Peyer's patch (tissue), 4 donors: ENCODE results near the gene RPL31. TPM values are rescaled to one million over a fixed set of nuclear protein-coding genes. Genes with fewer than 3 reads are reported as not detected.

Source experiments
- DNase-seq, 3 donors: peaks; one replicate each; pipeline ENCODE4 v3.0.0-alpha.2; 2017 to 2019
- H3K27ac ChIP-seq, 4 donors: fragments of 200-600 bp; sonication (generic); one replicate each; pipeline ENCODE4 v1.5.1; 2016 to 2019
- H3K27me3 ChIP-seq, 2 donors: fragments of 200-600 bp; sonication (generic); one replicate each; pipeline ENCODE4 v1.5.1; 2019
- H3K36me3 ChIP-seq, 3 donors: fragments of 200-600 bp; sonication (generic); one replicate each; pipeline ENCODE4 v1.5.1; 2016 to 2019
- H3K4me1 ChIP-seq, 4 donors: fragments of 200-600 bp; sonication (generic); one replicate each; pipeline ENCODE4 v1.5.1; 2016 to 2019
- H3K4me3 ChIP-seq, 4 donors: fragments of 200-600 bp; sonication (generic); 1 replicate in 3 of 4; 2 replicates in 1 of 4; pipeline ENCODE4 v1.5.1; 2016 to 2019; ENCODE audit warnings: mild to moderate bottlenecking in 1 of 4
- H3K9me3 ChIP-seq, 4 donors: fragments of 200-600 bp; sonication (generic); one replicate each; pipeline ENCODE4 v1.5.1; 2016 to 2019; ENCODE audit warnings: mild to moderate bottlenecking in 1 of 4
- POLR2A ChIP-seq, 2 donors: fragments of 450-650 bp; IDR thresholded peaks; one replicate each; pipeline ENCODE4 v1.5.1; 2017; ENCODE audit warnings: antibody characterized with exemption in 2 of 2, mild to moderate bottlenecking in 2 of 2, moderate library complexity in 2 of 2
- total RNA-seq, 4 donors: library from RNA; depleted of rRNA; stranded (reverse); fragments of >200 nt; gene quantifications; one replicate each; pipeline ENCODE4 v1.1.0, GENCODE V29; 2016
- TF ChIP-seq, protein P1 (sequence below), 6 experiments: fragments of 450-650 bp in 4 of 6; fragments of 200-600 bp in 2 of 6; sonication (generic) in 1 of 6; IDR thresholded peaks; one replicate each; pipeline ENCODE4 v1.5.1; 2017 to 2019; ENCODE audit warnings: antibody characterized with exemption in 6 of 6, mild to moderate bottlenecking in 3 of 6, moderate library complexity in 1 of 6

Gene RPL31
- total RNA-seq, 4 donors from 2014 or later = 308 to 1,394 (median 568) TPM

DNA sequence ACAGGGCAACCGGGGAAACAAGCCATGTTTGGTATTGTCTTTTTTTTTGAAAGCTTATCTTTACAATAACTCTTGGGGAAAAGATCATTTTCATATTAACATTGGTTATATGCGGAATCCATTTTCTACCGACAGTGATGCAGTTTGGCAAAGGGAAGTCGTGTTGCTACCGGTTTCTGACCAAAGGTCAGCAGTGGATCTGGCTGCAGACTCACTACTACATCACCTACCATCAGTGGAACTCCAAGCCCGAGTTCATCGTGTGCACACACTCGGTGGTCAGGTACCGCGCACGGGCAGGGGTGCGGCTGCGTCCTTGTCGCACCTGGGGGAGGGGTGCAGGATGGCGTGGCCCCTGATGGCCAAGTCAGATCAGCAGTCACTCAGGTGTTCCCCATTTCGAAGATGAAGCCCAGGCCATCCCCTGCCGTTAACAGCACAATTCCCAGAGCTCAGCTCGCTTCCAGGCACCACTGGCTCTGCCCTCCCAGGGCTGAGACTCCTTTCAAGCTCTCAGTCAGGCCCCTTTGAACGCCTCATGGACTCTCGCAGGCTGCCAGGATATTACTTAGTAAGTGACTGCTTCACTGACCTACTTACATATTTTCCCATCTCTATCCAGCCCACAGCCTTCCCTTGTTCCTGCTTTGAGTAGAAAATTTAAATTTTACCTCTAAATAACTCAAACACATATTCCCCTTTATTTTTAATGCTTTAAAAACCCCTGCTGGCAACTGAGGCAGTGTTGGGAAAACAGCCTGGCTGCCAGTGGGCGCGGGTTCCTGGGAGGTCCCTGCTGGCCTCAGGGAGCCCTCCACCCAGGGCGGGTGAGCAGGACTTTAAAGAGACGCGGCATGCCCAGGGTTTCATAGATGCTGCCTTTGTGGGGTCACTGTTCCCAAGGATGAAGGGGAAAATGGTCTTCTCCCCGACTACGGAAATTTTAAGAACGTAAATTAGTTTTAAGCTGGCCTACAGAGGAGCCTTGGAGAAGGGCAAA lies 33.6 kb upstream of the RPL31 start:
- TF ChIP-seq, protein P1, sequence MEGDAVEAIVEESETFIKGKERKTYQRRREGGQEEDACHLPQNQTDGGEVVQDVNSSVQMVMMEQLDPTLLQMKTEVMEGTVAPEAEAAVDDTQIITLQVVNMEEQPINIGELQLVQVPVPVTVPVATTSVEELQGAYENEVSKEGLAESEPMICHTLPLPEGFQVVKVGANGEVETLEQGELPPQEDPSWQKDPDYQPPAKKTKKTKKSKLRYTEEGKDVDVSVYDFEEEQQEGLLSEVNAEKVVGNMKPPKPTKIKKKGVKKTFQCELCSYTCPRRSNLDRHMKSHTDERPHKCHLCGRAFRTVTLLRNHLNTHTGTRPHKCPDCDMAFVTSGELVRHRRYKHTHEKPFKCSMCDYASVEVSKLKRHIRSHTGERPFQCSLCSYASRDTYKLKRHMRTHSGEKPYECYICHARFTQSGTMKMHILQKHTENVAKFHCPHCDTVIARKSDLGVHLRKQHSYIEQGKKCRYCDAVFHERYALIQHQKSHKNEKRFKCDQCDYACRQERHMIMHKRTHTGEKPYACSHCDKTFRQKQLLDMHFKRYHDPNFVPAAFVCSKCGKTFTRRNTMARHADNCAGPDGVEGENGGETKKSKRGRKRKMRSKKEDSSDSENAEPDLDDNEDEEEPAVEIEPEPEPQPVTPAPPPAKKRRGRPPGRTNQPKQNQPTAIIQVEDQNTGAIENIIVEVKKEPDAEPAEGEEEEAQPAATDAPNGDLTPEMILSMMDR (IDR thresholded peaks at IDR 0.05) = no peak
- no peak for TF ChIP-seq POLR2A (IDR thresholded peaks at IDR 0.05)
- Histone ChIP-seq H3K4me1 (no peaks in the 10 kb centered on the region), H3K4me3 (no peak overlapping the region), H3K36me3 (peaks cover 0 to 38% (median 0%) of the 10 kb centered on the region in 3 donors), H3K27ac (no peak overlapping the region), H3K9me3 (no peaks in the 10 kb centered on the region), H3K27me3 (no peaks in the 10 kb centered on the region)
- peak in 1 of 3 donors; percentile 33 for DNase-seq

DNA sequence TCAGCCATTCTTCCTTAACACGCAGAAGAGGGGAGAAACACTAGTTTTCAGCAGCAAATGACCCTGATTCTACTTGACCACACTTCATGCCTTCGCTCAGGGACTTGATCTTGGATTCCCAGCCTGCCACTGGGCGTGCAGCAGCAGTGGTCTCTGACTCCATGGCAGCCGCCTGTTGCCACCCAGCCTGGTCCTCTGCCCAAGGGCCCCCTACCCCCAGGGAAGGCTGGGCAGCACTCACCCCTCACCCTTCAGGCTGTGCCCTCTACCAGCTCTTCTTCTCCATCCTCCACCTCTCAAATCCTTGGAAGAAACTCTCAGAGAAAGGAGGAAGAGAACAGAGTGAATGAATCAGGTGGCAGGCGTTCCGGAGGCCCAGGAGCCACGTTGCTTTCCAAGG lies 32.1 kb upstream of the RPL31 start:
- peak in 1 of 3 donors; percentile 34 for DNase-seq
- Histone ChIP-seq H3K27ac (no peak overlapping the region), H3K27me3 (no peaks in the 10 kb centered on the region), H3K36me3 (peaks cover 0 to 52% (median 0%) of the 10 kb centered on the region in 3 donors), H3K9me3 (no peaks in the 10 kb centered on the region), H3K4me3 (no peak overlapping the region), H3K4me1 (no peaks in the 10 kb centered on the region)
- TF ChIP-seq, protein P1 (IDR thresholded peaks at IDR 0.05) = no peak
- TF ChIP-seq POLR2A (IDR thresholded peaks at IDR 0.05) = no peak

DNA sequence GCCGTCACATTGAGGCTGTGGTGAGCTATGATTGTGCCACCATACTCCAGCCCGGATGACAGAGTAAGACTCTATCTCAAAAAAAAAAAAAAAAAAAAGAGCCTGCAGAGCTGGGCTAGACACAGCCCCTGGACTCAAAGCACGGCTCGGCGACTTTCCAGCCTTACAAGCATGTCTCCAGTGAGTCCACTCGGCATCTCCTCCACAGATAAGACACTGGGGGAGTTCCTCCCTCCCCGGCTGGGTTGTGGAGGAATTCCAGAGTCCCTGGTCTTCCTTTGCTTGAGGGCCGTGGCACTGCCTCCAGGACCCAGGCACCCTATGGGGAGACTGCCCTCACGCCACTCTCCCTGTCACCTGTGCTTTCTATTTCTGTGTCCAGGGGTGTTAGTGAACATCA lies 30.9 kb upstream of the RPL31 start:
- peak in 1 of 3 donors; percentile 37 for DNase-seq
- H3K27me3 ChIP-seq = no peaks in the 10 kb centered on the region
- no peaks in the 10 kb centered on the region for H3K4me1 ChIP-seq
- TF ChIP-seq, protein P1 (IDR thresholded peaks at IDR 0.05) = no peak
- no peak for TF ChIP-seq POLR2A (IDR thresholded peaks at IDR 0.05)
- H3K9me3 ChIP-seq = no peaks in the 10 kb centered on the region
- H3K36me3 ChIP-seq = peaks cover 0 to 59% (median 0%) of the 10 kb centered on the region in 3 donors
- no peak overlapping the region for H3K4me3 ChIP-seq
- no peak overlapping the region for H3K27ac ChIP-seq

DNA sequence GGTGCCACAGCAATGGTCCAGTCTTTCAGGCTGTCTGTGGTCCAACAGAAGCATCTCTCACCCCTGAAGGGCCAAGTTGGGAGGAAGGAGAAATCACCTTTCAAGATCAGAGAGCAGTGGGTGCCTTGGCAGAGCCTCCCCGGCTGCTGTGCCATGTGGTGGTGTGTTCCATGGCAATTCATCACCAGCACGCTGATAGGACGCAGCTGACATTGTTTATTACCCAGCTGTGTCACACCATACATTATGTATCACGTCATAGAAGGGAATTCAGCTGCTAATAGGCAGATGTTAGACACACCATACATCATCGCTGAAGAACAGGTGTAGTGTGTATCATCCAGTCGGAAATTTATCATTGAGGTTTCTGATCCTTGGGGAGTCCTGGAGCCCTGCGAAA lies 29.6 kb upstream of the RPL31 start:
- Histone ChIP-seq H3K4me3 (no peak overlapping the region), H3K9me3 (no peaks in the 10 kb centered on the region), H3K27ac (no peak overlapping the region), H3K36me3 (peaks cover 0 to 62% (median 0%) of the 10 kb centered on the region in 3 donors), H3K4me1 (peaks cover 0 to 4% (median 0%) of the 10 kb centered on the region in 4 donors), H3K27me3 (no peaks in the 10 kb centered on the region)
- no peak for DNase-seq
- TF ChIP-seq POLR2A (IDR thresholded peaks at IDR 0.05) = no peak
- TF ChIP-seq, protein P1 (IDR thresholded peaks at IDR 0.05) = no peak

DNA sequence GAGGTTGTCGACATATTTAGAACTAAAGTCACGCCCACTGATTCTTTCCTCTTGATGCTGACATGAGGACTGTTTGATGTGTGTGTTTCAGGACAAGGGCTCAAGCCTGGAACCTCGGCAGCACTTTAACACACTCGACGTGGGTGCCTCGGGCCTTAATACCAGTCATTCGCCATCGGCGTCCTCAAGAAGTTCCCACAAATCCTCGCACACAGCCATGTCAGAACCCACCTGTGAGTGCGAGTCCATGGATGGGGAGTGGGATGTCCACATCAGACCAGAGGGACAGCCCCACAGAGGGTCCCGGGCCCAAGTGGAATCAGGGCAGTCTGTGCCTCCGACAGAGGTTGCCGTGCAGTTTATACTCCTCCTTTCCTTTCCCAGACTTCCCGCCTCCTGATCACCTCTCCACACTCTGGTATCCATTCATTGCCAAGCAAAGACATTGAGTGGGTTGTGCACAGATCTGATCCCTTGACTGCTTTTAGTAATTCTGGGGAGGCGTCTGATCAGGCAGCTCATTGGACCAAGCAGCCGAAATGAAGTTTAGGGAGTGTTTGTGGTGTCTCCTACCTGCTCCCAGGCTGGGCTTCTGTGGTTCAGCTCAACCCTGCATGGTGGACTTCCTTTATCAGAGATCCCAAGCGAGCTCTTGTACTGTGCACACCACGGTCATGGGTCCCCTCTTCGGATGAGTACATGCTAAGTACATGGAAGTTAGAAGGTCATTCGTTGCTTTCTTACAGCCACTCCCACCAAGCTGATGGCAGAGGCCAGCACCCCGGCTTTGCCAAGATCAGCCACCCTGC lies 27.2 kb upstream of the RPL31 start:
- TF ChIP-seq POLR2A (IDR thresholded peaks at IDR 0.05) = no peak
- TF ChIP-seq, protein P1 (IDR thresholded peaks at IDR 0.05) = no peak
- no peak overlapping the region for H3K27ac ChIP-seq
- peak in 1 of 3 donors; percentile 29 for DNase-seq

More for the DNA sequence above, 27.2 kb upstream of the RPL31 start:
- Histone ChIP-seq H3K4me1 (peaks cover 0 to 4% (median 0%) of the 10 kb centered on the region in 4 donors), H3K36me3 (peaks cover 0 to 54% (median 0%) of the 10 kb centered on the region in 3 donors), H3K4me3 (no peak overlapping the region), H3K27me3 (no peaks in the 10 kb centered on the region), H3K9me3 (no peaks in the 10 kb centered on the region)
